ENCODE measurements around the gene TXLNB.

GRCh38 chr6:139198529-139199288 lies 93.1 kb downstream of the TXLNB start:
- no peak for TF ChIP-seq EZH2 (IDR thresholded peaks at IDR 0.05; ENCODE audit: borderline replicate concordance, insufficient read depth, low read depth, low read length, poor library complexity, severe bottlenecking)
- no peak for TF ChIP-seq CTCF (IDR thresholded peaks at IDR 0.05)

All from B cell (primary cell).